ENCODE measurements around the gene CD151.

The CD151 gene

DNA sequence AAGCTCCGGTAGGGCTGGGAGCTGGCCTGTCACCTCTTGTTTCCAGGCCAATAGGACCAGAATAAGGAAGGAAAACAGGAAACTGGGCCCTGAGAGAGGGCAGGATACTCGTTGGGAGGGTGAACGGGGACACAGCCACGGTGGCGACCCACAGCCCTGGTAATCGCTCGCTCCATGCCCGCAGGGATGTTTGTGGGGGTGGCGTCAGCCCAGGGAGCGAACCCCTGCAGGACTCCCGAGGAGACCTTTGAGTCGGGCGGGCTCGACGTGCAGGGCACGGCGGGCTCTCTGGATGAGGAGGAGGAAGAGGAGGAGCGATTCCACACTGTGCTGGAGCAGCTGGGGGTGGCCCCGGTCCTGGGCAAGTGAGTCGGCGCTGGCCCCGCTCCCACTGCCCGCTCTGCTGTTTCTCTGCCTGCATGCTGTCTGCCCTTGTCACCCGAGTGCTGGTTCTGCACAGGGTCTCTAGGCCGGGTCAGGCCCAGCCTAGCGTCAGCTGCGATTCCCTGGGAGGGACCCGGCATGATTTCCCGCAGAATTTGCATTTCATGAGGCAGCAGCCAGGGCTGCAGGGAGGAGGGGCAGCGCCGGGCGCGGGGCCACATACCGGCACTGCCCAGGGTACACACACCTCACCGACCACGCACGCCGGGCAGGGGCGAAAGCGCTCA, 3.4 kb upstream of the CD151 start:
- Histone ChIP-seq H3K27me3 (ENCODE audit: insufficient read depth, low read length, poor library complexity) (peaks cover 3% of the 10 kb centered on the region), H3K4me2 (ENCODE audit: low read length) (peak overlapping the region; percentile 56), H3K4ac (ENCODE audit: low read depth, low read length) (no peak overlapping the region), H3K36me3 (ENCODE audit: control insufficient read depth, insufficient read depth, low read length) (no peaks in the 10 kb centered on the region), H3K4me1 (ENCODE audit: control insufficient read depth, low read depth, low read length) (peaks cover 11% of the 10 kb centered on the region), H2BK15ac (replicated peaks; ENCODE audit: low read depth) (no peak overlapping the region), H3K79me2 (ENCODE audit: control insufficient read depth, insufficient read depth, low read length) (no peaks in the 10 kb centered on the region), H3K9ac (ENCODE audit: low read length) (peak overlapping the region; percentile 70), H4K5ac (ENCODE audit: low read length) (no peak overlapping the region), H4K8ac (ENCODE audit: low read depth, low read length) (no peak overlapping the region), H3K18ac (ENCODE audit: low read length) (no peak overlapping the region), H3K4me3 (ENCODE audit: low read length) (no peak overlapping the region), H3K23ac (ENCODE audit: low read length) (peak overlapping the region; percentile 45), H2AK5ac (ENCODE audit: low read length) (no peak overlapping the region), H3K79me1 (ENCODE audit: low read length) (peaks cover under 1% of the 10 kb centered on the region), H2BK120ac (ENCODE audit: low read depth, low read length) (no peak overlapping the region), H3K27ac (ENCODE audit: low read depth, low read length) (no peak overlapping the region), H2BK5ac (ENCODE audit: low read length) (no peak overlapping the region), H3K56ac (ENCODE audit: low read length) (peak overlapping the region; percentile 81)
- WGBS (ENCODE audit: extremely low coverage, insufficient coverage, low lambda C conversion rate): no CpG with 5 or more reads among the region's 40 CpGs
- DNase-seq: peak; percentile 42

GRCh38 chr11:829847-830294, 2.9 kb upstream of the CD151 start:
- Histone ChIP-seq H3K79me1 (ENCODE audit: low read length) (peaks cover 2% of the 10 kb centered on the region), H3K4me2 (ENCODE audit: low read length) (peak overlapping the region; percentile 56), H3K79me2 (ENCODE audit: control insufficient read depth, insufficient read depth, low read length) (no peaks in the 10 kb centered on the region), H3K4me3 (ENCODE audit: low read length) (no peak overlapping the region), H3K18ac (ENCODE audit: low read length) (no peak overlapping the region), H2BK5ac (ENCODE audit: low read length) (no peak overlapping the region), H3K4me1 (ENCODE audit: control insufficient read depth, low read depth, low read length) (peaks cover 11% of the 10 kb centered on the region), H3K23ac (ENCODE audit: low read length) (peak overlapping the region; percentile 45), H2BK120ac (ENCODE audit: low read depth, low read length) (no peak overlapping the region), H4K5ac (ENCODE audit: low read length) (no peak overlapping the region), H3K4ac (ENCODE audit: low read depth, low read length) (no peak overlapping the region), H3K56ac (ENCODE audit: low read length) (peak overlapping the region; percentile 81), H2AK5ac (ENCODE audit: low read length) (no peak overlapping the region), H3K9ac (ENCODE audit: low read length) (peak overlapping the region; percentile 70), H4K8ac (ENCODE audit: low read depth, low read length) (no peak overlapping the region), H3K27me3 (ENCODE audit: insufficient read depth, low read length, poor library complexity) (peaks cover 3% of the 10 kb centered on the region), H2BK15ac (replicated peaks; ENCODE audit: low read depth) (no peak overlapping the region), H3K27ac (ENCODE audit: low read depth, low read length) (no peak overlapping the region), H3K36me3 (ENCODE audit: control insufficient read depth, insufficient read depth, low read length) (no peaks in the 10 kb centered on the region)
- DNase-seq: peak; percentile 56
- no CpG with 5 or more reads among the region's 39 CpGs for WGBS (ENCODE audit: extremely low coverage, insufficient coverage, low lambda C conversion rate)

DNA sequence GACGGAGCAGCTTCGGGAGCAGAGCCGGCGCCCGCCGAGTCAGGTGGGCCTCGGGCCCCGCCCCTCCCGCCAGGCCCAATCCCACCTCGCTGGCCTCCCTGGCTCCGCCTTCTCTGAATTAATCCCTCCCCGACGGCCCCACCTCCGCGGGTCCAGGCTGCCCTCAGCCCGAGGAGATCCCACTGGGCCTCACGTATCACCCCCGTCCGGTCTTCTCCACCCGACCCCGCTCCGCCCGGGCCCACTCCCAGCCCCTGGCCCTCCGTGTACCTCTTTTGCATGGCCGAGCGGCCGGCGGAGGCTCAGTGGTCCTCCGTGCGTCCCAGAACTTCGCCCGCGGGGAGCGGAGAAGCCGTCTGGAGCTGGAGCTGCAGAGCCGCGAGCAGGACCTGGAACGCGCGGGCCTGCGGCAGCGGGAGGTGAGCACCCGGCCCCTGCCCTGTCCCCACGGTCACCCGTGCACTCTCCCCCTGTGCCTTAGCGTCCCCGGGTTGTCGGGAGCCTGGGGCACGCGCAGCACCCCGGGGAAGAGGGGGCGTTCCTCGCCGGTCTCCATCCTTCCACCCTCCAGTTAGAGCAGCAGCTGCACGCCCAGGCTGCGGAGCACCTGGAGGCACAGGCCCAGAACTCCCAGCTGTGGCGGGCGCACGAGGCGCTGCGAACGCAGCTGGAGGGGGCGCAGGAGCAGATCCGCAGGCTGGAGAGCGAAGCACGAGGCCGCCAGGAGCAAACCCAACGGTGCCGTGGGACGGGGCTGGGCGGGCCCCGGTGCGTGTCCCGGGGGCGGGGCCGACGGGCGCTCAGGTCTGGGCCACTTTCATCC, 2.2 kb upstream of the CD151 start:
- Histone ChIP-seq H3K79me2 (ENCODE audit: control insufficient read depth, insufficient read depth, low read length) (no peaks in the 10 kb centered on the region), H3K27me3 (ENCODE audit: insufficient read depth, low read length, poor library complexity) (peaks cover 3% of the 10 kb centered on the region), H2BK15ac (replicated peaks; ENCODE audit: low read depth) (no peak overlapping the region), H3K36me3 (ENCODE audit: control insufficient read depth, insufficient read depth, low read length) (no peaks in the 10 kb centered on the region), H3K4me1 (ENCODE audit: control insufficient read depth, low read depth, low read length) (peaks cover 11% of the 10 kb centered on the region), H4K8ac (ENCODE audit: low read depth, low read length) (no peak overlapping the region), H3K4ac (ENCODE audit: low read depth, low read length) (no peak overlapping the region), H3K27ac (ENCODE audit: low read depth, low read length) (no peak overlapping the region), H2BK120ac (ENCODE audit: low read depth, low read length) (no peak overlapping the region), H3K79me1 (ENCODE audit: low read length) (peaks cover 2% of the 10 kb centered on the region), H3K23ac (ENCODE audit: low read length) (peak overlapping the region; percentile 66), H3K18ac (ENCODE audit: low read length) (no peak overlapping the region), H4K5ac (ENCODE audit: low read length) (no peak overlapping the region), H3K9ac (ENCODE audit: low read length) (peak overlapping the region; percentile 71), H3K4me3 (ENCODE audit: low read length) (no peak overlapping the region), H2BK5ac (ENCODE audit: low read length) (no peak overlapping the region), H2AK5ac (ENCODE audit: low read length) (no peak overlapping the region), H3K56ac (ENCODE audit: low read length) (peak overlapping the region; percentile 76), H3K4me2 (ENCODE audit: low read length) (peak overlapping the region; percentile 80)
- WGBS (ENCODE audit: extremely low coverage, insufficient coverage, low lambda C conversion rate): no CpG with 5 or more reads among the region's 78 CpGs
- DNase-seq: peak; percentile 90

DNA sequence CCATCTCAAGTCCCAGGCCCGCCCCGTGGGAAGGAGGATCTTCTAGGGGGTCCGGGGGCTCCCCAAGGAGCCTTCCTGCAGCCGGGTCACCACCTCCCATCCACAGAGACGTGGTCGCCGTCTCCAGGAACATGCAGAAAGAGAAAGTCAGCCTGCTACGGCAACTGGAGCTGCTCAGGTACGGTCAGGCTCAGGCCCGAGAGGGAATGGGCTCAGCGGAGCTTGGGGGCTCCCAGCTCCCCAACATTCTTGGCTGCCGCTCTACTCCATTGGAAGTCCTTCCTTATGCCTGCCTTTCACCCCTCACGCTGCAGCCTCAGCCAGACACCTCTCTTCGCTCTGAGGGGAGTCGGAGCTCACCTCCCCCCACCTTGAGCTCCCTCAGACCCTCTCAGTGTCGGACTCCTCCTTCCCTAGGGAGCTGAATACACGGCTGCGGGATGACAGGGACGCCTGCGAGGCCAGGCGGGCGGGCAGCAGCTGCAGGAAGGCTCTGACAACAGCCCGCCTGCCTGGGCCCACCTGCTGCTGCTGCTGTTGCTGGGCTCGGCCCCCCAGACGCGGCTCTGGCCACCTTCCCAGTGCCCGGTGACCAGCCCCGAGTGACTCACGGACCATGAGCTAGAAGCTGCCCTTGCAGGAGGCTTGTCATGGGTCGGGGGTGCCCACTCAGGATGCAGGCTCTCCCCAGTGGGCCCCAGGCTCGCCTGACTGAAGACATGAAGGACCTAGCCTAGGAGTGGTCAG, 1.5 kb upstream of the CD151 start:
- Histone ChIP-seq H3K27ac (ENCODE audit: low read depth, low read length) (no peak overlapping the region), H3K4me2 (ENCODE audit: low read length) (no peak overlapping the region), H3K79me1 (ENCODE audit: low read length) (peaks cover 2% of the 10 kb centered on the region), H2BK15ac (replicated peaks; ENCODE audit: low read depth) (no peak overlapping the region), H2BK5ac (ENCODE audit: low read length) (no peak overlapping the region), H2AK5ac (ENCODE audit: low read length) (no peak overlapping the region), H3K79me2 (ENCODE audit: control insufficient read depth, insufficient read depth, low read length) (no peaks in the 10 kb centered on the region), H3K27me3 (ENCODE audit: insufficient read depth, low read length, poor library complexity) (peaks cover 3% of the 10 kb centered on the region), H2BK120ac (ENCODE audit: low read depth, low read length) (no peak overlapping the region), H3K36me3 (ENCODE audit: control insufficient read depth, insufficient read depth, low read length) (no peaks in the 10 kb centered on the region), H3K9ac (ENCODE audit: low read length) (no peak overlapping the region), H3K18ac (ENCODE audit: low read length) (no peak overlapping the region), H3K4me1 (ENCODE audit: control insufficient read depth, low read depth, low read length) (peaks cover 11% of the 10 kb centered on the region), H3K23ac (ENCODE audit: low read length) (no peak overlapping the region), H3K56ac (ENCODE audit: low read length) (no peak overlapping the region), H3K4ac (ENCODE audit: low read depth, low read length) (no peak overlapping the region), H3K4me3 (ENCODE audit: low read length) (no peak overlapping the region), H4K5ac (ENCODE audit: low read length) (no peak overlapping the region), H4K8ac (ENCODE audit: low read depth, low read length) (no peak overlapping the region)
- no CpG with 5 or more reads among the region's 31 CpGs for WGBS (ENCODE audit: extremely low coverage, insufficient coverage, low lambda C conversion rate)
- DNase-seq: no peak

- Histone ChIP-seq H3K36me3 (ENCODE audit: control insufficient read depth, insufficient read depth, low read length) (no peaks in the 10 kb centered on the region), H2AK5ac (ENCODE audit: low read length) (no peak overlapping the region), H3K4me1 (ENCODE audit: control insufficient read depth, low read depth, low read length) (peaks cover 11% of the 10 kb centered on the region), H3K9ac (ENCODE audit: low read length) (peak overlapping the region; percentile 78), H2BK15ac (replicated peaks; ENCODE audit: low read depth) (no peak overlapping the region), H3K79me1 (ENCODE audit: low read length) (peaks cover 2% of the 10 kb centered on the region), H3K4me2 (ENCODE audit: low read length) (peak overlapping the region; percentile 46), H3K23ac (ENCODE audit: low read length) (peak overlapping the region; percentile 89), H2BK5ac (ENCODE audit: low read length) (no peak overlapping the region), H3K27ac (ENCODE audit: low read depth, low read length) (no peak overlapping the region), H4K8ac (ENCODE audit: low read depth, low read length) (no peak overlapping the region), H3K27me3 (ENCODE audit: insufficient read depth, low read length, poor library complexity) (peaks cover 3% of the 10 kb centered on the region), H3K4me3 (ENCODE audit: low read length) (peak overlapping the region; percentile 34), H3K4ac (ENCODE audit: low read depth, low read length) (no peak overlapping the region), H3K79me2 (ENCODE audit: control insufficient read depth, insufficient read depth, low read length) (no peaks in the 10 kb centered on the region), H3K18ac (ENCODE audit: low read length) (no peak overlapping the region), H4K5ac (ENCODE audit: low read length) (no peak overlapping the region), H3K56ac (ENCODE audit: low read length) (peak overlapping the region; percentile 94), H2BK120ac (ENCODE audit: low read depth, low read length) (no peak overlapping the region)
- no peak for DNase-seq
- no CpG with 5 or more reads among the region's 23 CpGs for WGBS (ENCODE audit: extremely low coverage, insufficient coverage, low lambda C conversion rate)
Measured at GRCh38 chr11:831961-832528, 707 bp upstream of the CD151 start.

All from mesendoderm (in vitro differentiated cells).